MM.1S (cell line): ENCODE measurements around the gene BARHL1.

Experiments
- CTCF ChIP-seq: fragments of 300-600 bp; sonication (generic); IDR thresholded peaks from 2 replicates; pipeline ENCODE4 v1.5.1; 2016; ENCODE audit warnings: antibody characterized with exemption, low read length, mixed read lengths
- EZH2 ChIP-seq: fragments of 300-600 bp; sonication (generic); optimal IDR thresholded peaks from 2 replicates; pipeline ENCODE3; 2017; ENCODE audit warnings: low read depth, mild to moderate bottlenecking, antibody characterized with exemption, low read length, mixed read lengths
- EZH2phosphoT487 ChIP-seq: fragments of 300-600 bp; sonication (generic); IDR thresholded peaks from 2 replicates; pipeline ENCODE4 v1.6.1; 2018; ENCODE audit warnings: antibody characterized with exemption, low read length

GRCh38 chr9:132579427-132579798, 3.0 kb upstream of the BARHL1 start:
- TF ChIP-seq CTCF (no peak), EZH2 (peak; percentile 52), EZH2phosphoT487 (no peak)
